Endothelial cell of umbilical vein (primary cell): ENCODE measurements around the gene CFP.

ENCODE experiments used
- CTCF ChIP-seq, 2 donors: IDR thresholded peaks; 1 replicate in 1 of 2; 2 replicates in 1 of 2; pipeline ENCODE4 v1.5.1; 2011; ENCODE audit warnings: low read length in 2 of 2, mild to moderate bottlenecking in 2 of 2, moderate library complexity in 2 of 2, control low read depth in 1 of 2, inconsistent platforms in 1 of 2, low read depth in 1 of 2; ENCODE audit not compliant: insufficient read depth in 1 of 2; ENCODE audit errors: extremely low read depth in 1 of 2
- EZH2 ChIP-seq: IDR thresholded peaks from 2 replicates; pipeline ENCODE4 v1.6.1; 2012; ENCODE audit warnings: borderline replicate concordance, low read depth, mild to moderate bottlenecking, moderate library complexity, low read length, inconsistent platforms; ENCODE audit not compliant: severe bottlenecking
- POLR2A ChIP-seq: IDR thresholded peaks from 2 replicates; pipeline ENCODE4 v1.6.1; 2012; ENCODE audit warnings: low read depth, mild to moderate bottlenecking, control low read depth, low read length

GRCh38 chrX:47578692-47579091, 51.0 kb downstream of the CFP start:
- TF ChIP-seq CTCF (IDR thresholded peaks at IDR 0.05; ENCODE audit: extremely low read depth in 1 of 2, insufficient read depth in 1 of 2, low read depth in 1 of 2, low read length in 2 of 2) (no peak), POLR2A (no peak), EZH2 (no peak)
